ENCODE measurements around the gene VTI1A. TPM values are rescaled to one million over a fixed set of nuclear protein-coding genes. Genes with fewer than 3 reads are reported as not detected.
A peak's percentile ranks its signal among the peaks of the same experiment; 100 is the strongest.

The VTI1A gene
- total RNA-seq, 2 donors from 2014 or later, result 34.1 to 38.6 TPM

DNA sequence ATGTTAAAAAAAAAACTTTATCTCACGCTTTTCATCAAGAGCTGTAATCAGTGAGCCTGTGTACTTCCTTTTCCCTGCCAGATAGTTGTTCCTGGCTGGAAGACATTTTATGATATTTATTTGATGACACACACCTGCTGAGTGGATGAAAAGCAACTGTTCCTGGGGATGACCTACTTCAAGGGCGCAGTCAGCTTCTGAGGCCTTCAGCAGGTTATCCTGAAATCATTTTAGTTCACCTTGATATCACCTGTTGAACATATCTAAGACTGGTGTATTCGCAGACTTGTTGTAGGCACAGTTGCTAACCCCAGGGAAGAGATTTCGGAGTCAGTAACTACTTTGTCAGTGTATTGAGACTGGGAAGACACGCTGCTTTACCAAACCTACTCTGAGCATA is 268.6 kb downstream of the VTI1A start:
- H3K36me3 ChIP-seq, result no peaks in the 10 kb centered on the region
- no peak overlapping the region for H3K27ac ChIP-seq
- H3K27me3 ChIP-seq, result no peaks in the 10 kb centered on the region
- peak; percentile 37 for DNase-seq
- intact Hi-C loops (cut with DNase I), result no loop called here
- TF ChIP-seq CTCF (IDR thresholded peaks at IDR 0.05), result no peak
- H3K9me3 ChIP-seq, result no peaks in the 10 kb centered on the region
- no peaks in the 10 kb centered on the region for H3K4me1 ChIP-seq
- no peak overlapping the region for H3K4me3 ChIP-seq
- no peak overlapping the region for H3K9ac ChIP-seq (ENCODE audit: low read depth in 2 of 2, low read length in 2 of 2)

- no peaks in the 10 kb centered on the region for H3K27me3 ChIP-seq
- TF ChIP-seq CTCF (IDR thresholded peaks at IDR 0.05), result no peak
- H3K9me3 ChIP-seq, result no peaks in the 10 kb centered on the region
- H3K4me3 ChIP-seq, result no peak overlapping the region
- no peak overlapping the region for H3K9ac ChIP-seq (ENCODE audit: low read depth in 2 of 2, low read length in 2 of 2)
- DNase-seq, result no peak
- intact Hi-C loops (cut with DNase I), result no loop called here
- no peak overlapping the region for H3K27ac ChIP-seq
- no peaks in the 10 kb centered on the region for H3K36me3 ChIP-seq
- H3K4me1 ChIP-seq, result no peaks in the 10 kb centered on the region
These were observed 269.1 kb downstream of the VTI1A start for GRCh38 chr10:112716076-112716475.

DNA sequence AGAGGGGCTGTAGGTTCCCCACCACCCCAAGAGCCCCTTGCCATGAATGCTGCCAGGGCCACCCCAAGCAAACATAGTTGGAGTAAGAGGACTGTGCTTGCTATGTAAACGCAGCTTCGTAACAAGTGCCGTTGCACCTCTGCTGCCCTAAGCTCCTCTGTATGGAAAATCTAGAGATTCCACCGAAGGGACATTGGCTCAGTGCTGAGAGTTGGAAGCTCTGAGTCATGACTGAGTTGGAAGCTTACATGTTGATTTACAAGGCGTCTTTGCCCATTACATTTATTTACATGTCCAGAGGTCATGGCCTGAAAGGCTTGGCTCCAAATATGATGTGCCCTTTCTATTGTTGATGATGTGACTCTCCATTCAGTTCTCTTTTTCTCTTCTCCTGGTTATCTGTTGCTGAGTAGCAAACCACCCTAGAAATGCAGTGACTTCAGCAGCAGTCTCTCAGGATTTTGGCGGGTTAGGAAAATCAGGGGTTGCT is 270.0 kb downstream of the VTI1A start:
- DNase-seq, result peak; percentile 52
- intact Hi-C loops (cut with DNase I), result no loop called here
- H3K9ac ChIP-seq (ENCODE audit: low read depth in 2 of 2, low read length in 2 of 2), result no peak overlapping the region
- H3K36me3 ChIP-seq, result no peaks in the 10 kb centered on the region
- no peaks in the 10 kb centered on the region for H3K4me1 ChIP-seq
- no peaks in the 10 kb centered on the region for H3K9me3 ChIP-seq
- H3K27ac ChIP-seq, result no peak overlapping the region
- no peaks in the 10 kb centered on the region for H3K27me3 ChIP-seq
- no peak overlapping the region for H3K4me3 ChIP-seq
- no peak for TF ChIP-seq CTCF (IDR thresholded peaks at IDR 0.05)

- no peak overlapping the region for H3K4me3 ChIP-seq
- H3K36me3 ChIP-seq, result no peaks in the 10 kb centered on the region
- no peaks in the 10 kb centered on the region for H3K27me3 ChIP-seq
- H3K4me1 ChIP-seq, result no peaks in the 10 kb centered on the region
- DNase-seq, result no peak
- H3K27ac ChIP-seq, result no peak overlapping the region
- intact Hi-C loops (cut with DNase I), result loop anchor here (10.0 kb wide), 1 partner anchor 405 kb away; no protein-coding TSS in a partner anchor
- H3K9me3 ChIP-seq, result no peaks in the 10 kb centered on the region
- no peak for TF ChIP-seq CTCF (IDR thresholded peaks at IDR 0.05)
- no peak overlapping the region for H3K9ac ChIP-seq (ENCODE audit: low read depth in 2 of 2, low read length in 2 of 2)
These were observed 273.2 kb downstream of the VTI1A start for GRCh38 chr10:112720178-112720577.

DNA sequence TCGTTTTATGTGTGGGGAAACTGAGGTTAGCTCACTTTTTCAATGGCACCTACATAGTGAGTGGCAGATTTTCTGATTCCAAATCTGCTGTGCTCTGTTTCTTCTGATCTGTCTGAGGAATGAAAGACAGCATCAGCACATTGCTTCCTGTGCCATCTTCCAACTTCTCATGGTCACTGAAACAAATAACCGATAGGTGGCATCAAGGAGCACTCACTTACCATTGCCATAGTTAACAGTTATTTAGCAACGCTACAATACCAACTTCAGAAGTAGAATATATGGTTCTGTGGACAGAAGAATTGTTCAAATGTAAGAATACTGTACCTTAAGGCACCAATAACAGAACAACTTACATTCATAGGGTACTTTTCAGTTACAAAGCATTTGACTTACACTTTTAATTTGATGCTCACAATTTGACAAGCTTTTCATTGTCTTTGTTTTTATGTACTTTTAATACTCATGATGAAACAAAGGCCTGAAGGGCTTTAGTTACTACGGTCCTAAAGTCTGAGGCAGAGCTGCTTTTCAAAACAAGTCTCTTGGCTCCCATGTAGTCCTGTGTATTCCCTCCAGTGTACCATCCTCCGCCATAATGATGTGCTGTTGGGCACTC is 274.2 kb downstream of the VTI1A start:
- intact Hi-C loops (cut with DNase I), result loop anchor here (10.0 kb wide), 1 partner anchor 404 kb away; no protein-coding TSS in a partner anchor
- TF ChIP-seq CTCF (IDR thresholded peaks at IDR 0.05), result peak; percentile 48

More for the DNA sequence above, 274.2 kb downstream of the VTI1A start:
- Histone ChIP-seq H3K9me3 (no peaks in the 10 kb centered on the region), H3K27me3 (no peaks in the 10 kb centered on the region), H3K9ac (ENCODE audit: low read depth in 2 of 2, low read length in 2 of 2) (no peak overlapping the region), H3K27ac (no peak overlapping the region), H3K4me3 (no peak overlapping the region), H3K36me3 (no peaks in the 10 kb centered on the region), H3K4me1 (no peaks in the 10 kb centered on the region)
- peak; percentile 50 for DNase-seq
